ENCODE measurements around the gene APBA2.

DNA sequence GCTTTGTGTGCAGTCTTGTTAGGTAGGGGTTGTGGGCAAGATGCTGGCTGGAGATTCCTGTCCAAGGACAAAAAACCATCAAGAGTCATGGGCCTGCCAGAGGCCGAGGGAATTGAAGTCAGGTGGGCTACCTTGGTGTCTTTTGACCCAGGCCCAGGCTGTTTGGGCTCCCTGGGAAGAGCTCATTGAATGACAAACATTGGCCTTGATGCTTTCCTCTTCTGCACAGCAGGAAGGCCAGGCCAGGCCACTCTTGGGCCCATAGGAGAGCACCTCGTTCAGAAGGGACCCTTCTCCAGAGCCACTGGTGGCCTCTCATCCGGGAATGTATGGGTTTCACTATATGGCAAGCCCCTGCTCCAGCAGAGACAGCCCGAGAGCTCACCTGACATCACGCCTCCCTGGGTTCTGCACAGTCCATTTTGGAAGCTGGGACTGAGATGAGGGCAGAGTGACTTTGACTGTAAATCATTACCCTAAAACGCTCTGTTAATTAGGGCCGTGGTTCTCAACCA is 214.8 kb downstream of the APBA2 start:
- TF ChIP-seq PHF20 (CRISPR knock-in tag; IDR thresholded peaks at IDR 0.05) (no peak), ZNF766 (CRISPR knock-in tag; IDR thresholded peaks at IDR 0.05; ENCODE audit: borderline replicate concordance) (no peak), ZFP62 (CRISPR knock-in tag; IDR thresholded peaks at IDR 0.05) (no peak), POLR2AphosphoS5 (IDR thresholded peaks at IDR 0.05; ENCODE audit: low read depth, low read length) (no peak), ZNF431 (CRISPR knock-in tag; IDR thresholded peaks at IDR 0.05; ENCODE audit: borderline replicate concordance, low read depth) (no peak), TAF1 (CRISPR knock-in tag; IDR thresholded peaks at IDR 0.05) (no peak), MLLT10 (CRISPR knock-in tag; IDR thresholded peaks at IDR 0.05) (no peak), POLR2A (IDR thresholded peaks at IDR 0.05; ENCODE audit: insufficient read depth in 1 of 2, low read depth in 2 of 2, low read length in 2 of 2) (no peak)
- TF ChIP-seq, protein P1, sequence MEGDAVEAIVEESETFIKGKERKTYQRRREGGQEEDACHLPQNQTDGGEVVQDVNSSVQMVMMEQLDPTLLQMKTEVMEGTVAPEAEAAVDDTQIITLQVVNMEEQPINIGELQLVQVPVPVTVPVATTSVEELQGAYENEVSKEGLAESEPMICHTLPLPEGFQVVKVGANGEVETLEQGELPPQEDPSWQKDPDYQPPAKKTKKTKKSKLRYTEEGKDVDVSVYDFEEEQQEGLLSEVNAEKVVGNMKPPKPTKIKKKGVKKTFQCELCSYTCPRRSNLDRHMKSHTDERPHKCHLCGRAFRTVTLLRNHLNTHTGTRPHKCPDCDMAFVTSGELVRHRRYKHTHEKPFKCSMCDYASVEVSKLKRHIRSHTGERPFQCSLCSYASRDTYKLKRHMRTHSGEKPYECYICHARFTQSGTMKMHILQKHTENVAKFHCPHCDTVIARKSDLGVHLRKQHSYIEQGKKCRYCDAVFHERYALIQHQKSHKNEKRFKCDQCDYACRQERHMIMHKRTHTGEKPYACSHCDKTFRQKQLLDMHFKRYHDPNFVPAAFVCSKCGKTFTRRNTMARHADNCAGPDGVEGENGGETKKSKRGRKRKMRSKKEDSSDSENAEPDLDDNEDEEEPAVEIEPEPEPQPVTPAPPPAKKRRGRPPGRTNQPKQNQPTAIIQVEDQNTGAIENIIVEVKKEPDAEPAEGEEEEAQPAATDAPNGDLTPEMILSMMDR (CRISPR knock-in tag; IDR thresholded peaks at IDR 0.05), result no peak
- TF ChIP-seq, protein P2, sequence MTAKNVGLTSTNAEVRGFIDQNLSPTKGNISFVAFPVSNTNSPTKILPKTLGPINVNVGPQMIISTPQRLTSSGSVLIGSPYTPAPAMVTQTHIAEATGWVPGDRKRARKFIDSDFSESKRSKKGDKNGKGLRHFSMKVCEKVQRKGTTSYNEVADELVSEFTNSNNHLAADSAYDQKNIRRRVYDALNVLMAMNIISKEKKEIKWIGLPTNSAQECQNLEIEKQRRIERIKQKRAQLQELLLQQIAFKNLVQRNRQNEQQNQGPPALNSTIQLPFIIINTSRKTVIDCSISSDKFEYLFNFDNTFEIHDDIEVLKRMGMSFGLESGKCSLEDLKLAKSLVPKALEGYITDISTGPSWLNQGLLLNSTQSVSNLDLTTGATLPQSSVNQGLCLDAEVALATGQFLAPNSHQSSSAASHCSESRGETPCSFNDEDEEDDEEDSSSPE (CRISPR knock-in tag; IDR thresholded peaks at IDR 0.05), result no peak

Measured in HepG2 (cell line).